Panc1 (cell line): ENCODE measurements around the gene USO1. TPM values are rescaled to one million over a fixed set of nuclear protein-coding genes. Genes with fewer than 3 reads are reported as not detected.

Experiments
- ATAC-seq: fragments of 200-7000 bp; cut with Tn5 transposase; 2 replicates; pipeline ENCODE4 v1.9.1; 2020; ENCODE audit warnings: mild to moderate bottlenecking, moderate library complexity
- BruUV-seq: library from RNA; stranded (reverse); fragments of 400-500 nt; replicated peaks from 2 replicates; lab custom pipeline; 2021; lab: Mats Ljungman, UMichigan
- CTCF ChIA-PET: fragments of 300-600 bp; sonication (Branson Sonifier 250); formaldehyde crosslinking; loops from one replicate; lab custom pipeline; 2022; ENCODE audit warnings: antibody characterized with exemption; lab: Charles Lee
- POLR2A ChIA-PET: fragments of 300-600 bp; sonication (Branson Sonifier 250); formaldehyde crosslinking; loops from one replicate; lab custom pipeline; 2022; ENCODE audit warnings: antibody characterized with exemption; lab: Charles Lee
- DNase-seq: peaks from one replicate; pipeline ENCODE4 v3.0.0-alpha.2; 2010; ENCODE audit warnings: low read depth, low spot score
- H3K27ac ChIP-seq: 2 replicates; pipeline ENCODE4 v1.5.1; 2011; ENCODE audit warnings: mild to moderate bottlenecking, low read length, inconsistent platforms
- H3K27me3 ChIP-seq: fragments of 200-500 bp; sonication (Bioruptor generic); 2 replicates; pipeline ENCODE4 v1.6.0; 2014; ENCODE audit warnings: low read length, inconsistent platforms; ENCODE audit not compliant: control insufficient read depth, insufficient read depth
- H3K36me3 ChIP-seq: fragments of 200-500 bp; sonication (Bioruptor generic); 2 replicates; pipeline ENCODE4 v1.5.1; 2014; ENCODE audit warnings: inconsistent platforms, mild to moderate bottlenecking, low read length, moderate library complexity; ENCODE audit not compliant: control insufficient read depth, insufficient read depth
- H3K4me1 ChIP-seq: 2 replicates; pipeline ENCODE4 v1.5.1; 2011; ENCODE audit warnings: inconsistent platforms, mild to moderate bottlenecking, low read length, moderate library complexity; ENCODE audit not compliant: control insufficient read depth, insufficient read depth
- H3K4me3 ChIP-seq, 2 experiments: 2 replicates each; pipeline ENCODE4 v1.5.1; 2011 to 2012; ENCODE audit warnings: low read depth in 2 of 2, low read length in 2 of 2, mild to moderate bottlenecking in 2 of 2, inconsistent platforms in 1 of 2, moderate library complexity in 1 of 2
- H3K9me3 ChIP-seq: fragments of 200-500 bp; sonication (Bioruptor generic); 2 replicates; pipeline ENCODE4 v1.5.1; 2014; ENCODE audit warnings: low read depth, mild to moderate bottlenecking, inconsistent platforms, low read length, moderate library complexity; ENCODE audit not compliant: control insufficient read depth, insufficient read depth
- CTCF ChIP-seq: fragments of 450-650 bp; IDR thresholded peaks from 2 replicates; pipeline ENCODE4 v1.5.1; 2017; ENCODE audit warnings: mild to moderate bottlenecking
- POLR2AphosphoS5 ChIP-seq: IDR thresholded peaks from 2 replicates; pipeline ENCODE4 v1.6.1; 2012; ENCODE audit warnings: mild to moderate bottlenecking, low read depth, low read length, moderate library complexity
- SIN3A ChIP-seq: IDR thresholded peaks from 2 replicates; pipeline ENCODE4 v1.6.1; 2012; ENCODE audit warnings: low read depth, mild to moderate bottlenecking, low read length, moderate library complexity, borderline replicate concordance; ENCODE audit not compliant: insufficient read depth
- TCF7L2 ChIP-seq: IDR thresholded peaks from 2 replicates; pipeline ENCODE4 v1.6.1; 2011; ENCODE audit warnings: mild to moderate bottlenecking, low read depth, low read length, inconsistent platforms
- in situ Hi-C: cut with HindIII; loops from 2 replicates; pipeline ENCODE4 v1.10.0; 2016; ENCODE audit warnings: low sequenced_read_pairs, low pct_unique_long_range_greater_than_20kb
- intact Hi-C: fragments of 100-400 bp; cut with micrococcal nuclease; formaldehyde crosslinking; loops from one replicate; pipeline ENCODE4 v1.10.0; 2022; ENCODE audit not compliant: unreplicated experiment
- total RNA-seq: library from RNA; stranded (reverse); gene quantifications from one replicate; pipeline ENCODE4 v1.2.1, GENCODE V29; 2021; ENCODE audit not compliant: unreplicated experiment
- TF ChIP-seq, protein P1 (sequence below), 2 experiments: IDR thresholded peaks; 2 replicates each; pipeline ENCODE4 v1.6.1; 2011 to 2012; ENCODE audit warnings: low read depth in 2 of 2, control low read depth in 1 of 2, low read length in 1 of 2, mild to moderate bottlenecking in 1 of 2, moderate library complexity in 1 of 2; ENCODE audit not compliant: insufficient read depth in 1 of 2

The USO1 gene
- total RNA-seq, 1 experiment from 2014 or later: 50.0 TPM

GRCh38 chr4:75699299-75699698 lies 25.1 kb upstream of the USO1 start:
- no peaks in the 10 kb centered on the region for H3K27me3 ChIP-seq
- no peak overlapping the region for H3K27ac ChIP-seq
- ATAC-seq (no peak), DNase-seq (no peak)
- no peaks in the 10 kb centered on the region for H3K4me1 ChIP-seq
- in situ Hi-C loops (no loop called here), intact Hi-C loops (no loop called here)
- H3K9me3 ChIP-seq: no peaks in the 10 kb centered on the region
- ChIA-PET CTCF (no interaction called here), POLR2A (no interaction called here)
- TF ChIP-seq, protein P1, sequence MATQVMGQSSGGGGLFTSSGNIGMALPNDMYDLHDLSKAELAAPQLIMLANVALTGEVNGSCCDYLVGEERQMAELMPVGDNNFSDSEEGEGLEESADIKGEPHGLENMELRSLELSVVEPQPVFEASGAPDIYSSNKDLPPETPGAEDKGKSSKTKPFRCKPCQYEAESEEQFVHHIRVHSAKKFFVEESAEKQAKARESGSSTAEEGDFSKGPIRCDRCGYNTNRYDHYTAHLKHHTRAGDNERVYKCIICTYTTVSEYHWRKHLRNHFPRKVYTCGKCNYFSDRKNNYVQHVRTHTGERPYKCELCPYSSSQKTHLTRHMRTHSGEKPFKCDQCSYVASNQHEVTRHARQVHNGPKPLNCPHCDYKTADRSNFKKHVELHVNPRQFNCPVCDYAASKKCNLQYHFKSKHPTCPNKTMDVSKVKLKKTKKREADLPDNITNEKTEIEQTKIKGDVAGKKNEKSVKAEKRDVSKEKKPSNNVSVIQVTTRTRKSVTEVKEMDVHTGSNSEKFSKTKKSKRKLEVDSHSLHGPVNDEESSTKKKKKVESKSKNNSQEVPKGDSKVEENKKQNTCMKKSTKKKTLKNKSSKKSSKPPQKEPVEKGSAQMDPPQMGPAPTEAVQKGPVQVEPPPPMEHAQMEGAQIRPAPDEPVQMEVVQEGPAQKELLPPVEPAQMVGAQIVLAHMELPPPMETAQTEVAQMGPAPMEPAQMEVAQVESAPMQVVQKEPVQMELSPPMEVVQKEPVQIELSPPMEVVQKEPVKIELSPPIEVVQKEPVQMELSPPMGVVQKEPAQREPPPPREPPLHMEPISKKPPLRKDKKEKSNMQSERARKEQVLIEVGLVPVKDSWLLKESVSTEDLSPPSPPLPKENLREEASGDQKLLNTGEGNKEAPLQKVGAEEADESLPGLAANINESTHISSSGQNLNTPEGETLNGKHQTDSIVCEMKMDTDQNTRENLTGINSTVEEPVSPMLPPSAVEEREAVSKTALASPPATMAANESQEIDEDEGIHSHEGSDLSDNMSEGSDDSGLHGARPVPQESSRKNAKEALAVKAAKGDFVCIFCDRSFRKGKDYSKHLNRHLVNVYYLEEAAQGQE (IDR thresholded peaks at IDR 0.05; ENCODE audit: insufficient read depth in 1 of 2, low read depth in 2 of 2, low read length in 1 of 2): no peak
- no peak for TF ChIP-seq POLR2AphosphoS5
- TF ChIP-seq TCF7L2: no peak
- TF ChIP-seq SIN3A: no peak
- TF ChIP-seq CTCF: no peak
- H3K4me3 ChIP-seq: no peak overlapping the region
- no TSS peak for BruUV-seq
- H3K36me3 ChIP-seq: no peaks in the 10 kb centered on the region

DNA sequence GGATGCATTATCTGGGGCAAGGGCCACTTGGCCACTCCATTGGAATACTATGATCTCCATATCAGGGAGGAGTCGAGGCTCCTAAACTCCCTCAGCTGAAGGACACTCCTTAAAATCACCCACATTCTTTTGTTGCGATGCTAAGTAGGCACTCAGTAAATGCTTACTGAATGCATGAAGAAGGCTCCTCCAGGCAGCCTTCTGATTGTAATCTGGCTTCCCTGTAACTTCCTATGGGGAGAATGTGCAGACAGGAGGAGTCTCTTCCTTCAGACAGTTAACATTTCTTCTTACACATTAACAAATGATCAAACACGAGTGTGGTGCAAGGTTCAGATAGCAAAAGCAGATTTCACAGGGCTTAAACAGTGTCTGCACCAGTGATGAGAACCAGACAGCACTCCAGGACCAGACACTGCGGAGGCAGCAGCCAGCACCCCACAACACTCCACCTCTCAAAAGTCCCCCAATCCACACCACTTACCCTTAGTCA lies 21.4 kb upstream of the USO1 start:
- Histone ChIP-seq H3K36me3 (no peaks in the 10 kb centered on the region), H3K27me3 (no peaks in the 10 kb centered on the region), H3K9me3 (no peaks in the 10 kb centered on the region), H3K4me3 (no peak overlapping the region), H3K4me1 (no peaks in the 10 kb centered on the region), H3K27ac (no peak overlapping the region)
- DNase-seq (no peak), ATAC-seq (no peak)
- intact Hi-C loops (no loop called here), in situ Hi-C loops (no loop called here)
- TF ChIP-seq, protein P1 (IDR thresholded peaks at IDR 0.05; ENCODE audit: insufficient read depth in 1 of 2, low read depth in 2 of 2, low read length in 1 of 2): no peak
- TF ChIP-seq CTCF (no peak), SIN3A (no peak), TCF7L2 (no peak), POLR2AphosphoS5 (no peak)
- no TSS peak for BruUV-seq
- POLR2A ChIA-PET: no interaction called here
- CTCF ChIA-PET: no interaction called here
